Stimulated activated CD8-positive, alpha-beta memory T cell treated with anti-CD3 and anti-CD28 coated beads, Interleukin-4, amount 100 ng/mL, for 4 hours (primary cell): ENCODE measurements around the gene FHIT.

Experiments used
- DNase-seq, 2 donors: peaks; one replicate each; pipeline ENCODE4 v3.0.0-alpha.2; 2020; ENCODE audit warnings: low read depth in 2 of 2, low spot score in 1 of 2

Gene FHIT

GRCh38 chr3:60313231-60313798 lies 937.9 kb downstream of the FHIT start:
- DNase-seq = no peak

GRCh38 chr3:60309539-60310268 lies 941.5 kb downstream of the FHIT start:
- DNase-seq = no peak

- no peak for DNase-seq
Measured at GRCh38 chr3:60308808-60309207, 942.4 kb downstream of the FHIT start.

- DNase-seq = no peak
Measured at GRCh38 chr3:60307562-60308199, 943.6 kb downstream of the FHIT start.

- no peak for DNase-seq
Measured at GRCh38 chr3:60304112-60304511, 947.1 kb downstream of the FHIT start.

- DNase-seq = no peak
Measured at GRCh38 chr3:60303160-60303559, 948.1 kb downstream of the FHIT start.

- DNase-seq = no peak
Measured at GRCh38 chr3:60301142-60301541, 950.1 kb downstream of the FHIT start.

GRCh38 chr3:60298141-60298540 lies 953.1 kb downstream of the FHIT start:
- no peak for DNase-seq

GRCh38 chr3:60294181-60294580 lies 957.1 kb downstream of the FHIT start:
- DNase-seq = no peak

GRCh38 chr3:60291115-60291514 lies 960.1 kb downstream of the FHIT start:
- no peak for DNase-seq

- no peak for DNase-seq
Measured at GRCh38 chr3:60290122-60290492, 961.1 kb downstream of the FHIT start.

GRCh38 chr3:60289341-60290121 lies 961.7 kb downstream of the FHIT start:
- no peak for DNase-seq

- DNase-seq = no peak
Measured at GRCh38 chr3:60282866-60283265, 968.4 kb downstream of the FHIT start.

GRCh38 chr3:60281970-60282369 lies 969.3 kb downstream of the FHIT start:
- DNase-seq = no peak

- no peak for DNase-seq
Measured at GRCh38 chr3:60277361-60277800, 973.9 kb downstream of the FHIT start.

- DNase-seq = no peak
Measured at GRCh38 chr3:60276615-60277014, 974.6 kb downstream of the FHIT start.

GRCh38 chr3:60274646-60275045 lies 976.6 kb downstream of the FHIT start:
- DNase-seq = no peak

GRCh38 chr3:60274098-60274497 lies 977.2 kb downstream of the FHIT start:
- no peak for DNase-seq

GRCh38 chr3:60269829-60270266 lies 981.4 kb downstream of the FHIT start:
- DNase-seq = no peak

- DNase-seq = no peak
Measured at GRCh38 chr3:60269377-60269776, 981.9 kb downstream of the FHIT start.

- no peak for DNase-seq
Measured at GRCh38 chr3:60268123-60268522, 983.1 kb downstream of the FHIT start.

GRCh38 chr3:60266444-60266843 lies 984.8 kb downstream of the FHIT start:
- no peak for DNase-seq
